ENCODE results near the gene BAIAP2L2.

DNA sequence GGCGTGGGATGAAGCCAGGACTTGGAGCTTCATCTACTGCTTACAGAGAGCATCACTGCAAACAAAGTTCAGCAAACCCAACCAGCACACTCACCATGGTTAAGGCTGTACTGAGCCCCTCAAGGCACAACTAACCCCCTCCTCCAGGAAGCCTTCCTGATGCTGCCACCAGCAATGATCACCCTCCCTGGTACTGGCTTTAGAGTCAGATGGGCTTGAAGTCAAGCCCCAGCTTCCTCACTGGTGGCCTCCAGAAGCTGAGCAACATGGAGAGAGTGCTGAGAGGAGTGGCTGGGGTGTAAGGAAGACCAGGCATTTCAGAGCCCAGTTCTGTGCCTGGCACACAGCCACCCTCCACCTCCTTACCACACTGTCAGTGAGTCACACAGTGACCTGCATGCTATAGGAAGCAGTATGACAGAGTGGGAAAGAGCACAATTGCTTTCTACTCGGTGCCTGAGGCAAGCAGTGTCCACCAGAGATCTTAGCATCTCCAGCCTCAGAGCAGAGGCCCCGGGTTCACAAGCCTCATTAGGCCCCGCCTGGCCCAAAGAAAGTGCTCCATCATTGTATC, 24.7 kb upstream of the BAIAP2L2 start:
- no peak for TF ChIP-seq POLR2A (IDR thresholded peaks at IDR 0.05)
- TF ChIP-seq, protein P1, sequence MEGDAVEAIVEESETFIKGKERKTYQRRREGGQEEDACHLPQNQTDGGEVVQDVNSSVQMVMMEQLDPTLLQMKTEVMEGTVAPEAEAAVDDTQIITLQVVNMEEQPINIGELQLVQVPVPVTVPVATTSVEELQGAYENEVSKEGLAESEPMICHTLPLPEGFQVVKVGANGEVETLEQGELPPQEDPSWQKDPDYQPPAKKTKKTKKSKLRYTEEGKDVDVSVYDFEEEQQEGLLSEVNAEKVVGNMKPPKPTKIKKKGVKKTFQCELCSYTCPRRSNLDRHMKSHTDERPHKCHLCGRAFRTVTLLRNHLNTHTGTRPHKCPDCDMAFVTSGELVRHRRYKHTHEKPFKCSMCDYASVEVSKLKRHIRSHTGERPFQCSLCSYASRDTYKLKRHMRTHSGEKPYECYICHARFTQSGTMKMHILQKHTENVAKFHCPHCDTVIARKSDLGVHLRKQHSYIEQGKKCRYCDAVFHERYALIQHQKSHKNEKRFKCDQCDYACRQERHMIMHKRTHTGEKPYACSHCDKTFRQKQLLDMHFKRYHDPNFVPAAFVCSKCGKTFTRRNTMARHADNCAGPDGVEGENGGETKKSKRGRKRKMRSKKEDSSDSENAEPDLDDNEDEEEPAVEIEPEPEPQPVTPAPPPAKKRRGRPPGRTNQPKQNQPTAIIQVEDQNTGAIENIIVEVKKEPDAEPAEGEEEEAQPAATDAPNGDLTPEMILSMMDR (IDR thresholded peaks at IDR 0.05), result no peak
- peak in 1 of 2 donors; percentile 39 for TF ChIP-seq POLR2AphosphoS5 (IDR thresholded peaks at IDR 0.05; ENCODE audit: insufficient read depth in 1 of 2, low read depth in 1 of 2)
